Heart left ventricle (tissue), 16 donors: ENCODE data around the gene CTXND2. TPM values are rescaled to one million over a fixed set of nuclear protein-coding genes. Genes with fewer than 3 reads are reported as not detected.
A peak's percentile ranks its signal among the peaks of the same experiment; 100 is the strongest.
"Not testable (repeated sequence)": the region's sequence is repeated elsewhere in the genome, so short reads cannot be mapped to it uniquely, and the experiment has no call there.

Experiments
- ATAC-seq, 4 donors: fragments of 200-7000 bp; cut with Tn5 transposase; one replicate each; pipeline ENCODE4 v1.9.1; 2020 to 2022; ENCODE audit warnings: moderate library complexity in 4 of 4, mild to moderate bottlenecking in 3 of 4, moderate number of reproducible peaks in 1 of 4
- DNase-seq, 5 donors: peaks; one replicate each; pipeline ENCODE4 v3.0.0-alpha.2; 2020
- H3K27ac ChIP-seq, 12 donors: fragments of 200-600 bp; sonication (generic) in 4 of 12; one replicate each; pipeline versions ENCODE4 v1.5.0 to v1.8.0; 2016 to 2022; ENCODE audit warnings: mild to moderate bottlenecking in 2 of 12
- H3K27me3 ChIP-seq, 9 donors: fragments of 200-600 bp; sonication (generic) in 2 of 9; one replicate each; pipeline versions ENCODE4 v1.5.1 to v1.8.0; 2016 to 2022; ENCODE audit warnings: mild to moderate bottlenecking in 3 of 9
- H3K36me3 ChIP-seq, 9 donors: fragments of 200-600 bp; sonication (generic) in 2 of 9; one replicate each; pipeline versions ENCODE4 v1.5.0 to v1.8.0; 2018 to 2022; ENCODE audit warnings: mild to moderate bottlenecking in 2 of 9
- H3K4me1 ChIP-seq, 12 donors: fragments of 200-600 bp; sonication (generic) in 4 of 12; one replicate each; pipeline versions ENCODE4 v1.5.0 to v1.8.0; 2016 to 2022; ENCODE audit warnings: mild to moderate bottlenecking in 3 of 12
- H3K4me3 ChIP-seq, 12 donors: fragments of 200-600 bp; sonication (generic) in 4 of 12; one replicate each; pipeline versions ENCODE4 v1.5.0 to v1.8.0; 2017 to 2022; ENCODE audit warnings: mild to moderate bottlenecking in 9 of 12, moderate library complexity in 4 of 12
- H3K9me3 ChIP-seq, 12 donors: fragments of 200-600 bp; sonication (generic) in 4 of 12; one replicate each; pipeline versions ENCODE4 v1.5.0 to v1.8.0; 2016 to 2022; ENCODE audit warnings: mild to moderate bottlenecking in 1 of 12
- POLR2A ChIP-seq, 2 donors: fragments of 450-650 bp; IDR thresholded peaks; one replicate each; pipeline ENCODE4 v1.6.1; 2017; ENCODE audit warnings: antibody characterized with exemption in 2 of 2, mild to moderate bottlenecking in 2 of 2, moderate library complexity in 2 of 2
- WGBS, 4 donors: extraction: QIAGEN DNeasy Blood & Tissue Kit in 2 of 4; methylation state at CpG; one replicate each; pipeline versions ENCODE4 v1.1.5 to v1.1.7; 2013 to 2018; 5-methylcytosine and 5-hydroxymethylcytosine counted together
- intact Hi-C, 10 donors: fragments of 100-400 bp; cut with DNase I; formaldehyde crosslinking; loops; one replicate each; pipeline versions ENCODE4 v1.11.1 to v1.14.2; 2022
- polyA plus RNA-seq, 2 donors: library from polyadenylated mRNA; stranded (reverse); fragments of 200-250 nt; gene quantifications; one replicate each; pipeline ENCODE4 v1.2.3, GENCODE V29; 2013
- total RNA-seq, 9 donors: library from RNA; depleted of rRNA in 2 of 9; stranded (reverse); fragments of >200 nt in 2 of 9; fragmentation: NEBNext Ultra II Directional in 3 of 9; extraction: Animal tissue kit (Norgen Biotek cat#: 25700) in 3 of 9; gene quantifications; one replicate each; pipeline versions ENCODE4 v1.1.0 to v1.2.4, GENCODE V29; 2016 to 2023
- TF ChIP-seq, protein P1 (sequence below), 12 donors: fragments of 200-600 bp; sonication (generic) in 4 of 12; IDR thresholded peaks; one replicate each; pipeline versions ENCODE4 v1.5.0 to v1.8.0; 2018 to 2022; ENCODE audit warnings: antibody characterized with exemption in 12 of 12, mild to moderate bottlenecking in 5 of 12
- donor health status: ischemic (EF 13 %, LVEDD 7.1; RV severe dilation, severe dysfunction).
- donor health status: healthy with polysubstance abuse.
- donor health status: DM: no; HTN: yes; CAD: no.
- donor health status: DM: no; HTN: no; CAD: no.
- donor health status: ischemic (EF 25% LVEDD 6.9; RV normal size, moderate dysfunction).
- donor health status: ischemic (EF 25% LVEDD 5.7; RV mildly dilated, moderate dysfunction).
- donor health status: healthy.
- donor health status: DM: yes; HTN: yes; CAD: no.
- donor health status: ischemic (EF 35%, LVEDD 5.7; RV mildly dilated, moderate dysfunction).
- donor health status: nonischemic (EF 11% LVEDD 7.7; RV severe dilation, severe dysfunction).
- donor health status: DM: yes; HTN: yes; CAD: no.
- donor health status: PGD.
- donor health status: ischemic (EF 29% LVEDD 5.4; RV normal size, mild dysfunction).
- donor health status: nonischemic (EF 23%, LVEDD 6.1; RV moderate dilation, normal function).

The CTXND2 gene
- total and polyA plus RNA-seq, 11 donors, result not detected

DNA sequence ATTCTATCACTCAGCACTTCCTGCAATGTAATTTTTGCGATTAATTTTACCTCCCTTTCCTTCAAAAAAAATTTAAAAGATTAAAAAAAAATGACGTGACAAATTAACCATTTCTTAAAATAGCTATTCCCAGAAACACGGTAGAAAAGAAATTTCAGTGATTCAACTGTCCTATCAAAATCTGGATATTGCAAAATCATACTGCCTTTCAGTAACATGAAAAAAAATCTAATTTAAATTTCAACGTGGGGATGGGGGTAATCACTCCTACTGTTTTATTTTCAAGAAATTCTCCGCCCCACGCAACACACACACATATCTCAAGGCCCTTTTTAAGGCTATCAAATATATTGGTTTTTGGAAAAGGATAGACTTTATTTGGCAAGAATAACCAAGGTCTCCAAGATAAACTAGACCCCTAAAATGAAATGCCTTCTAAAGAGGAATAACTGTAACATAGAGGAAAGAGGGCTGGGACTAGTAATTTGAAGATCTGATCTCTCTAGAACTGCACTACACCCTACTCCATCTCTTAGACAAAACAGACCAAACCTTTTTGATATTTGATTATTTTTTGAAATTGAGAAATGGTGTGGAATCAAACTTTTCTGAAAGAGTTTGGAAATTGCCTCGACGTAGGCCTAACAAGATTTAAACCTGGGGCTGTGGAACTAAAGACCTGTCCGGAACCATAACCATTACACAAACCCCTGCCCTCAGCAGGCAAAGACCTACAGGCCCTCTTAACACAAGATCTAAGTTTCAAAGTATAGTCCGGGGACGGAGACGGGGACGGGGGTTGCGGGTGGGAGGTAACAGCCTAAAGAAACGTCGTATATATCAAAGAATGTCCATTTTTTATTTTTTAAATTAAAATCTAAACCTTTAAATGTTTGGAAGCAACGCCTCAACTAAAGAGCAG, 11.5 kb upstream of the CTXND2 start:
- TF ChIP-seq POLR2A (IDR thresholded peaks at IDR 0.05), result no peak
- TF ChIP-seq, protein P1, sequence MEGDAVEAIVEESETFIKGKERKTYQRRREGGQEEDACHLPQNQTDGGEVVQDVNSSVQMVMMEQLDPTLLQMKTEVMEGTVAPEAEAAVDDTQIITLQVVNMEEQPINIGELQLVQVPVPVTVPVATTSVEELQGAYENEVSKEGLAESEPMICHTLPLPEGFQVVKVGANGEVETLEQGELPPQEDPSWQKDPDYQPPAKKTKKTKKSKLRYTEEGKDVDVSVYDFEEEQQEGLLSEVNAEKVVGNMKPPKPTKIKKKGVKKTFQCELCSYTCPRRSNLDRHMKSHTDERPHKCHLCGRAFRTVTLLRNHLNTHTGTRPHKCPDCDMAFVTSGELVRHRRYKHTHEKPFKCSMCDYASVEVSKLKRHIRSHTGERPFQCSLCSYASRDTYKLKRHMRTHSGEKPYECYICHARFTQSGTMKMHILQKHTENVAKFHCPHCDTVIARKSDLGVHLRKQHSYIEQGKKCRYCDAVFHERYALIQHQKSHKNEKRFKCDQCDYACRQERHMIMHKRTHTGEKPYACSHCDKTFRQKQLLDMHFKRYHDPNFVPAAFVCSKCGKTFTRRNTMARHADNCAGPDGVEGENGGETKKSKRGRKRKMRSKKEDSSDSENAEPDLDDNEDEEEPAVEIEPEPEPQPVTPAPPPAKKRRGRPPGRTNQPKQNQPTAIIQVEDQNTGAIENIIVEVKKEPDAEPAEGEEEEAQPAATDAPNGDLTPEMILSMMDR (IDR thresholded peaks at IDR 0.05), result no peak

DNA sequence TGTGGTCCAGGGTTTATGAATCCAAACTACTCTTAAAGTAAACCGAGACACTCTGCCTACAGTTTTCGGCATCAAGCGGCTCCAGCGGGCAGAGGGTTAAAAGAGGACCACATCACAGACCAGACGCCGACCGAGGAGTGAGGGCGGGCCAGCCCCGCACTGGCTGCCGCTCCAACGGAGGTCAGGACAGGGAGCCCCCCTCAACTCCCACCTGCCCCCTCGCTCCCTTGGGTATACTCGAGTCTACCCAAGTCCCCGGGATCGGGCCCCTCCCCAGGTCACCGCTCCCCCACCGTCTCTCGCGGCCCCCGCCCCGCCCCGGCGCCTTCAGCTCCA, 10.8 kb upstream of the CTXND2 start:
- TF ChIP-seq POLR2A (IDR thresholded peaks at IDR 0.05), result no peak
- TF ChIP-seq, protein P1 (IDR thresholded peaks at IDR 0.05), result no peak
- no peaks in the 10 kb centered on the region for H3K27me3 ChIP-seq
- intact Hi-C loops, result loop anchor here in 5 of 10 donors (1.0 to 10.0 kb wide), 5 partner anchors 49 to 96 kb away; partner anchors contain the start of genes SETDB1 (in 5 of the 5) and CERS2 (in 1 of the 5)
- WGBS, 4 donors, result 0 to 1% (median 0%) methylated on average over 12 to 23 of the region's 23 CpGs
- no peaks in the 10 kb centered on the region for H3K9me3 ChIP-seq
- DNase-seq (no peak), ATAC-seq (peak; percentile 27 to 73 (median 61))
- H3K27ac ChIP-seq, result peak overlapping the region; percentile 86 to 100 (median 97)
- peaks cover 0 to 10% (median 0%) of the 10 kb centered on the region in 9 donors for H3K36me3 ChIP-seq
- H3K4me3 ChIP-seq, result peak overlapping the region; percentile 74 to 99 (median 86)
- H3K4me1 ChIP-seq, result peaks cover 0 to 32% (median 11%) of the 10 kb centered on the region in 12 donors

More for the DNA sequence above, 11.5 kb upstream of the CTXND2 start:
- intact Hi-C loops, result loop anchor here in 5 of 10 donors (1.0 to 10.0 kb wide), 5 partner anchors 49 to 97 kb away; partner anchors contain the start of genes SETDB1 (in 5 of the 5) and CERS2 (in 1 of the 5)
- H3K9me3 ChIP-seq, result no peaks in the 10 kb centered on the region
- no peaks in the 10 kb centered on the region for H3K27me3 ChIP-seq
- peaks cover 0 to 12% (median 0%) of the 10 kb centered on the region in 9 donors for H3K36me3 ChIP-seq
- peak overlapping the region; percentile 74 to 99 (median 86) for H3K4me3 ChIP-seq
- WGBS, 4 donors, result 5 to 8% (median 6%) methylated on average over 17 of the region's 17 CpGs
- peaks cover 0 to 34% (median 11%) of the 10 kb centered on the region in 12 donors for H3K4me1 ChIP-seq
- H3K27ac ChIP-seq, result peak overlapping the region; percentile 86 to 100 (median 97)
- ATAC-seq, result no peak
- DNase-seq, result peak in 1 of 5 donors; percentile 13

DNA sequence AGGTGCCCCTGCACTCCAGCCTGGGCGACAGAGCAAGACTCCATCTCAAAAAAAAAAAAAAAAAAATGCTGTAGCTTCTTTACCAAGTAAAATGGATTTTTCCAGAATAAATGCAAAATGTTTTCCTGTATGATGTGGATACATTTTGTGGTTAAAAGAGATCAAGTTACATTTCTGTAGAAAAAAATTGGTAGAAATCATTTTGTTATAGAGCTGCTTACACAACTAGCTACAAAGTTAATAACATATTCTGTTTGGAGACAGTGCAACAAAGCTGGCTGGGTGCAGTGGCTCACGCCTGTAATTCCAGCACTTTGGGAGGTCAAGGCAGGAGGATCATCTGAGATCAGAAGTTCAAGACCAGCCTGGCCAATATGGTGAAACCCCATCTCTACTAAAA, 8.0 kb upstream of the CTXND2 start:
- peaks cover 0 to 22% (median 9%) of the 10 kb centered on the region in 12 donors for H3K4me1 ChIP-seq
- intact Hi-C loops, result loop anchor here in 5 of 10 donors (2.0 to 10.0 kb wide), 4 partner anchors 46 to 93 kb away; partner anchors contain the start of genes SETDB1 (in 3 of the 5) and CERS2 (in 1 of the 5)
- H3K4me3 ChIP-seq, H3K9me3 ChIP-seq, H3K27me3 ChIP-seq, DNase-seq, H3K27ac ChIP-seq, H3K36me3 ChIP-seq, ATAC-seq: not testable (repeated sequence)
- WGBS, 4 donors, result 85 to 90% (median 88%) methylated on average over 2 of the region's 2 CpGs

DNA sequence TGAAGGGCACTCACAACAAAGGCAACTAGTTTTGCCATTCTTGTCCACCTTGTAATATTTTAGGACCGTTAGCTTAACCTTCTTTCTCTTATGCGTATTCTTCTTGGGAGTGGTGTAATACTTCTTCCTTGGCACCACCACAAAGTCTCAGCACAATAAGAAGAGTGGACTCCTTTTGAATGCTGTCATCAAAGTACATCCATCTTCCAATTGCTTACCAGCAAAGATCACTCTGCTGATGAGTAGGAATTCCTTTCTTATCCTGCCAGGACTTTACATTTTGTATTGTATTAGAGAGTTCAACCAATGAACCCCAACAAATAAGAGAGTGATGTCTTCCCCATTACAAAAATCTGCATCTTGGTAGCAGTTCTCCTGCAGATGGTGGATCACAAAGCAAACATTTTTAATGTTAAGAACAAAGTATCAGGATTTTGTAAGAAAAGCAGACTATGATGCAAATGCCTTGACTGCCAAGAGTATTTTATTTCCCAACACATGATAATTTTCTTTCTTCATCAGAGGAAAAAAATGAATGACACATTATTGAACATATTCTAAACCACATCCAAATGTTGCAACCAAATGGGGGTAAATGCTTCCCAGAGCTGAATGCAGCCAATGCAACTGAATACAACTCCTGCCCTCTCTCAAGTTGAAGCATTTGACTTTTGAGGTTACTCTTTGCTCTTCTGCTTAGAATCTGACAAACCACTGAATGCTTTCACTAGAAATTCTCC, 5.4 kb upstream of the CTXND2 start:
- H3K27ac ChIP-seq, result peak overlapping the region in 7 of 12 donors; percentile 9 to 64 (median 53)
- ATAC-seq (peak in 2 of 4 donors; percentile 74 to 77), DNase-seq (no peak)
- H3K4me3 ChIP-seq, result no peak overlapping the region
- intact Hi-C loops, result no loop called here
- H3K9me3 ChIP-seq, result no peaks in the 10 kb centered on the region
- H3K4me1 ChIP-seq, result peaks cover 0 to 9% (median 0%) of the 10 kb centered on the region in 12 donors
- no peaks in the 10 kb centered on the region for H3K27me3 ChIP-seq
- H3K36me3 ChIP-seq, result no peaks in the 10 kb centered on the region
- TF ChIP-seq, protein P1 (IDR thresholded peaks at IDR 0.05), result no peak
- TF ChIP-seq POLR2A (IDR thresholded peaks at IDR 0.05), result no peak
- 70 to 86% (median 79%) methylated on average over 2 of the region's 2 CpGs for WGBS, 4 donors

DNA sequence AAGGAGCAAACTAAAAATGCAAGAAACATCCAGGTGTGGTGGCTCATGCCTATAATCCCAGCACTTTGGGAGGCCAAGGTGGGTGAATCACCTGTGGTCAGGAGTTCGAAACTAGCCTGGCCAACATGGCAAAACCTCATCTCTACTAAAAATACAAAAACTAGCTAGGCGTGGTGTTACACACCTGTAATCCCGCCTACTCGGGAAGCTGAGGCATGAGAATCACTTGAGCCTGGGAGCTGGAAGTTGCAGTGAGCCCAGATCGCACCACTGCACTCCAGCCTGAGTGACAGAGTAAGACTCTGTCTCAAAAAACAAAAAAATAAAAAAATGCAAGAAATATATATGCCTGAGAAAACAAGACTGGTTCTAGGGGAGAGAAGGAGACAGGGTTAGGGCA, 3.8 kb upstream of the CTXND2 start:
- H3K27ac ChIP-seq, intact Hi-C loops, H3K36me3 ChIP-seq, DNase-seq, H3K4me3 ChIP-seq, H3K27me3 ChIP-seq, H3K4me1 ChIP-seq, H3K9me3 ChIP-seq, ATAC-seq: not testable (repeated sequence)
- WGBS, 4 donors, result 89 to 92% (median 91%) methylated on average over 5 of the region's 5 CpGs
